ENCODE measurements around the gene ADORA1.

Gene ADORA1

GRCh38 chr1:203170625-203171330 lies 43.3 kb downstream of the ADORA1 start:
- no peak for DNase-seq (ENCODE audit: extremely low read depth in 1 of 2, low read depth in 1 of 2)

DNA sequence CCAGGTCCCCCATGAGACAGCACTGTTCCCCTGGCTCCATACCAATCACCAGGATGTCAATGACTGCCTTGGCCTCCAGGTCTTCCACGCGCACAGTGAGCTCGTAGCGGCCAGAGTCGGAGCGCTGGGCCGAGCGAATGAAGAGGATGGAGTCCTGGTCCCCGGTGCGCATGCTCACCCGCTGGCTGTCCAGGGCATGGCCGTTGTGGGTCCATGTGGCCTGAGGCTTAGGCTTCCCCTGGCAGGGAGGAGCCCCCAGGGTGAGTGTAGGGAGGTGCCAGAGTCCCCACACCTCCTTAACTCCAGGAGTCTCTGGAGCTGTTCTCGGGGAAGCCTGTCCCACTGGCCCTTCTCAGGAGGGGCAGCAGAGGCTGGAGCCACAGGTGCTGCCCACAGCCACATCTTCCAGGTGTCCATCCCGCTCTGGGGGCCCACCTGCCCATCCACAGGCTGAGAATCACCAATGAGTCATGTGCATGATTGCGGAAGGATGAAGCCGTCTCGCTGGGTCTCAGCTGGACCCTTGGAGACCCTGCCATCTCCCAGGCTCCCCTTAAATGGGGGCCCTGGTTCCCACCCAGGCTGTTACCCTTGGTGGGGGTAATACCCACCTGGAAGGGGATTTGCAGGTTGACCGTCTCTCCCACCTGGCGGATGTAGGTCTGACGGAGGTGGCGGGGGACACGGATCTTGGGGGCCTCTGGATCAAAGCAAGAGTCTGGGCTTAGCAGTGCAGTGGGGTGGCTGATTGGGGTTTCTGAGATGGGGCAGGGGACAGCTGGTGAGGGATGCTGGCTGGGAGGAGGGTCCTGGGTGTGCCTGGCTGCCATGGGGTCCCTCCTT lies 44.0 kb downstream of the ADORA1 start:
- no peak for DNase-seq (ENCODE audit: extremely low read depth in 1 of 2, low read depth in 1 of 2)

DNA sequence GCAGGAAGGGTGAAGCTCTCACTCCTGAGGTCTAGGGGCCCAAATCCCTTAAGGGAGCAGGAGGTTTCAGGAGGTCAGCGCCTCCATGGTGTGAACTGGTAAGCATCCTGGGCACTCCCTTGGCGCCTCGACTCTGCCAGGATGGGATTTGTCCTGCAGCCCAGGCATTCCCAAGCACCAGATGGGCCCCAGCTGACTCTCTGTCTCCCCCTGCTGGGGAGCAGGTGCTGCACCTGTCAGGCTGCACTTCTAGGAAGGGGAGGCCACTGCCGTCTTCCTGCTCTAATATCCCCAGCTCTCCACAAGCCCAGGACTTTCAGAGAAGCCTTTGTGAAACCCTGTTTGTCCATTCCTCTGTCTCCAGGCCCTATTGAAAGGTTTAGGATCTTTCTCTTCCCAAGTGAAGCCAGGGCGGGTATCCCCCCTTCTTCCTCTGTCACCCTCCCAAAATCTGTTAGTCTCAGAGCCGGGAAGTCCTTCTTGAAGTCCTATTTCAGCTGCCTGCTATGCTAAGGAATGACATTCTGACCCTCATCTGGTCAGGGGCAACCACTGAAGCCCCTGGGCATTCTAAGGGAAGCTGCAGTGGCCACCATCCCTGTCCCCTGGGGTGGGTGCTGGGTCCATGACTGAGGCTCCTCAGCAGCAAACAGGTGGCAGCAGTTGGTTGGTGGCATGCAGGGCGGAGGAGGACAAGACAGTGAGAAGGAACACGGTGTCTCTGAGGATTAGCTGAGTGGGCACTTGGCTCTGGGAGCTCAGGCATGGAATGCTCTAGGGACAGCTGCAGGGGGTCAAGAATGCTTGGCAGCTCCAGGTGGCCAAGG lies 44.9 kb downstream of the ADORA1 start:
- DNase-seq (ENCODE audit: extremely low read depth in 1 of 2, low read depth in 1 of 2) = peak in 1 of 2 donors; percentile 18

DNA sequence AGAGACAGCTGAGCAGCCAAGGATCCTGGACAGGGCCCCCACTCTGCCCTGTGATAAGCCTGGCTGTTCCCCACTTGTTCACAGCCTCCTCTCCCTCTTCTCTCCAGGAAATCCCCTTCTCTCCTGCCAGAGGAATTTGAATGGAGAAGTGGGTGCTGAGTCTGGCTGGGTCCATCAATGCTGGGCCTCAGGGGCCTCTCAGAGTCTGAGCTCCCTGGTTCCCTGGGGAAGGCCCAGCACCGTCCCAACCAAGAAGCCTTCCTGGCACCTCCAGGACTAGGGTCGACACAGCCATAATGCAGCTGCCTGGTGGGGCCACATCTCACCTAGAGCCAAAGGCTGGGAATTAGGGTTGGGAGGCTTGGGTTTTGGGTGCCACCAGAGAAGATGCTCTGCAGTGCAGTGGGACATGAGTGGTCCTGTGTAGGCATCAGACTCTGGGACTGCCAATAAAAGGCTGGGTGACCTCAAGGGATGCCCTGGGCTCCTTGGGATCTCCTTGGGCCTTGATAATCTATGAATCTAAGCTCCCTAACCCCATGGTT lies 45.6 kb downstream of the ADORA1 start:
- no peak for DNase-seq (ENCODE audit: extremely low read depth in 1 of 2, low read depth in 1 of 2)

GRCh38 chr1:203173566-203173965 lies 46.0 kb downstream of the ADORA1 start:
- DNase-seq (ENCODE audit: extremely low read depth in 1 of 2, low read depth in 1 of 2) = no peak

- no peak for DNase-seq (ENCODE audit: extremely low read depth in 1 of 2, low read depth in 1 of 2)
Observed at GRCh38 chr1:203174324-203174985, 46.9 kb downstream of the ADORA1 start.

- DNase-seq (ENCODE audit: extremely low read depth in 1 of 2, low read depth in 1 of 2) = no peak
Observed at GRCh38 chr1:203175237-203175826, 47.8 kb downstream of the ADORA1 start, which contains the start of gene MYBPH. MYBPH (minus strand) TSS chr1:203175826; CDS start chr1:203175755, 71 bp downstream.

- DNase-seq (ENCODE audit: extremely low read depth in 1 of 2, low read depth in 1 of 2) = no peak
Observed at GRCh38 chr1:203175827-203176241, 48.3 kb downstream of the ADORA1 start.

GRCh38 chr1:203176273-203177035 lies 48.9 kb downstream of the ADORA1 start:
- DNase-seq (ENCODE audit: extremely low read depth in 1 of 2, low read depth in 1 of 2) = no peak

- DNase-seq (ENCODE audit: extremely low read depth in 1 of 2, low read depth in 1 of 2) = no peak
Observed at GRCh38 chr1:203177036-203177405, 49.5 kb downstream of the ADORA1 start.

- no peak for DNase-seq (ENCODE audit: extremely low read depth in 1 of 2, low read depth in 1 of 2)
Observed at GRCh38 chr1:203177470-203178039, 50.0 kb downstream of the ADORA1 start.

DNA sequence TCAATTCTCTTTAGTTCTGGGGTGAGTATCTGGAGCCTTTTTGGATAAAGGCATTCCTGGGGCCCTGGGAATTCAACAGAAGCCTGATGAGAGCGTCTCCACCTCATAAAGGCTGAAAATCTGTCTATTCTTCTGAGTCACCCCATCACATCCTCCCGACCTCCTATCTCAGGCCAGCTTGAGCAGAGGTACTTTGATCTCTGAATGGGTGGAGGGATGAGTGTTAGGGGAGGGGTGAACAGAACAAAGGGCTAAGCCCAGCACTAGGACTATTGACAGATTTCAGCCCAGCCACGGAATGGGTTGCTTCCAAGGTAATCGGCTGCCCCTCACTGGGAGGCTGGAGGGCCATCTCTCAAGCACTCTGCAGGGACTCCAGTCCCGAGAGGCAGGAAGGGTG lies 50.6 kb downstream of the ADORA1 start:
- no peak for DNase-seq (ENCODE audit: extremely low read depth in 1 of 2, low read depth in 1 of 2)

GRCh38 chr1:203178821-203179666 lies 51.5 kb downstream of the ADORA1 start:
- DNase-seq (ENCODE audit: extremely low read depth in 1 of 2, low read depth in 1 of 2) = no peak

DNA sequence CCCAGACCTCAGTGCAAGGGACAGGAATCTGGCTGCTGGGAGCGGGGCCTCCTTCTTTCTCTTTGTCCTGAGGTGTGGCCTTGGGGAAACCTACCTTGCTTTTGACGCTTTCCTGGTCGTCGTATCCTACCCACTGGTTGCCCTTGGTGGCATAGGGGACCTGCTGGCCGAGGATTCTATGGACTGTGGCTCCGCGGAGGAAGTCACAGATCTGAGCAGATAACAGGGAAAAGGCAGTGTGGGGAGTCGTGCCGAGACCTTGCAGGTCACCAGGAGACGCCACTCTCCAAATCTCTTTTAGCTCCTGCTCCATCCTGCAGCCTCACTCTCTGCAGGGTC lies 52.1 kb downstream of the ADORA1 start:
- no peak for DNase-seq (ENCODE audit: extremely low read depth in 1 of 2, low read depth in 1 of 2)

GRCh38 chr1:203180611-203181330 lies 53.2 kb downstream of the ADORA1 start:
- DNase-seq (ENCODE audit: extremely low read depth in 1 of 2, low read depth in 1 of 2) = no peak

GRCh38 chr1:203181586-203182386 lies 54.3 kb downstream of the ADORA1 start:
- no peak for DNase-seq (ENCODE audit: extremely low read depth in 1 of 2, low read depth in 1 of 2)
